Hematopoietic multipotent progenitor cell treated with erythropoietin and hydrocortisone succinate and interleukin-3 and kit ligand, for 6 days (in vitro differentiated cells): Measurements from ENCODE around the gene SCGB1A1.
A peak's percentile ranks its signal among the peaks of the same experiment; 100 is the strongest.

ENCODE experiments used
- DNase-seq: peaks from one replicate; pipeline ENCODE4 v3.0.0-alpha.2; 2015

SCGB1A1 gene

DNA sequence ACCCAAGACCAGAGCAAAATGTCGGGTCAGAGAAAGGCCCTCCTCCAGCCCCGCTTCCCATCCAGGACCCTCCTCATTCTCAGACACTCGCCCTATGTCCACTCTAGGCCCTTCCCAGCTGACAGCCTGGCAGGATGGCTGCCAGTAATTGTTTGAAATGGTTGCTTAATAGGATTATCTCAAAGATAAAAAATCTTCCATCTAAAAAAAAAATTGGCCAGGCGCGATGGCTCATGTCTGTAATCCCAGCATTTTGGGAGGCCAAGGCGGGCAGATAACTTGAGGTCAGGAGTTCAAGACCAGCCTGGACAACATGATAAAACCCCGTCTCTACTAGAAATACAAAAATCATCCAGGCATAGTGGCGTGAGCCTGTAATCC lies 32.4 kb downstream of the SCGB1A1 start:
- no peak for DNase-seq

DNA sequence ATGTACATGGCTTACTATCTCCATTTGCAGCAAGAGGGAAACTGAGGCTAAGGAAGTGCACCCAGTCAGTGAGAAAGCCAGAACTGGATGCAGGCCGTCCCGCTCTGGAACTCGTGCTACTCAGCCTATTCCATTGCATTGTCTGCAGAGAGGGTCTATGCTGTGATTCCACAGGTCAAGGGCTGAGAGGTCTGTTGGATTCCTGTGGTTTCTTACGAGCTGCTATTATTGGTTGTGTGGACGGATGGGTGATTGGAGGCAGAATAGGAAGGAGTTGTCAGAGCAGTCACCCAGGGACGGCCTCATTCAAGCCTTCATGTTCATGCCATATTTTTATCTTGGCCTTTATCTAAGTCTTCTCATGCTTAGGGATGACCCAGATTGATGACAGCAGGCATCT lies 33.4 kb downstream of the SCGB1A1 start:
- DNase-seq, result no peak

DNA sequence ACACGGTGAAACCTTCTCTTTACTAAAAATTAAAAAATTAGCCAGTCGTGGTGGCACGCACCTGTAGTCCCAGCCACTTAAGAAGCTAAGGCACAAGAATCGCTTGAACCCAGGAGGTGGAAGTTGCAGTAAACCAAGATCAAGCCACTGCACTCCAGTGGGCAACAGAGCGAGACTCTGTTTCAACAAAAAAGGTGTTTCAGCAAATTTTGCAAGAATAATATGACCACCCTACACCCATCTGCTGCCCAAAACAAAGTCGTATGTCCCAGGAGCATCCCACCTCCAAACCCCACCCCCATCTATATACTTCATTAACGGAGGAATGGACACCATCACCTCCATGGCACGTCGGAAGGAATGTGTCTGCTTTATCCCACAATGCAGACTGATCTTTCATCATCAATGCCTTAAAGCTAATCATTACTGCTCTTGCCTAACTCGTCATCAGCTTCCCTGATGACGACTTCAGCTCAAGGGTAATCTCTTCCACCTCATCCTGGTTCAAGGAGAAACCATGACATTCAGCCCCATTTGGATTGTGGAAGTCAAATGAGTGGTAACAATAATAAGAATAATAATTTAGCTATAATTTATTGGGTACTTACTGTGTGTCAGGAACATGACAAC lies 34.1 kb downstream of the SCGB1A1 start:
- no peak for DNase-seq

DNA sequence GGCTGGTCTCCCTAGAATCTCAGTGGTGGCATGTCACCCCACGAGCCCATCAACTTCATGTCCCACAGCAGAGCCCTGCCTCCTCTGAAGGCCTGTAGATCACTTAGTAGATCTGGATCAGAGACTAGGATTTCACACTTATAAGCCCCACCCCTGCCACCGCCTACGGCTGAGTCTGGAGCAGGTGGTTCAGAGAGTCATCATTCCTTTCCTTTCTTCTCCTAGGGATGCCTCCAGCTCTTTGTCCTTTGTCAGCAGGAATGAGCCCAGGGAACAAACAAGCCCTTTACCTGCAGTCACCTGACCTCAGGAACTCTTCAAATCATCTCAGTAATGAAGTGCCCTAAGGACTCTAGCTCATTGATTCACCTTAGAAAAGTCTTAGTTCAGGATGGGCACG lies 37.8 kb downstream of the SCGB1A1 start:
- DNase-seq, result no peak

DNA sequence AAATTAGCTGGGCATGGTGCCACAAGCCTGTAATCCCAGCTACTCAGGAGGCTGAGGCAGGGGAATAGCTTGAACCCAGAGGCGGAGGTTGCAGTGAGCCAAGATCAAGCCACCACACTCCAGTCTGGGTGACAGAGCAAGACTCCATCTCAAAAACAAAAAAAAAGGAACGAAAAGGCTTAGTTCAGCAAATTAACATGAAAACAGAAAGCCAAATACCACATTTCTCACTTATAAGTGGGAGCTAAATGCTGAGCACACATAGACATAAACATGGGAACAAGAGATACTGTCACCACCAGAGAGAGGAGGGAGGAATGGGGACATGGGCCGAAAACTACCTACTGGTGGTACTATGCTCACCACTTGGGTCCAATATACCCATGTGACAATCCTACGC lies 38.6 kb downstream of the SCGB1A1 start:
- no peak for DNase-seq

DNA sequence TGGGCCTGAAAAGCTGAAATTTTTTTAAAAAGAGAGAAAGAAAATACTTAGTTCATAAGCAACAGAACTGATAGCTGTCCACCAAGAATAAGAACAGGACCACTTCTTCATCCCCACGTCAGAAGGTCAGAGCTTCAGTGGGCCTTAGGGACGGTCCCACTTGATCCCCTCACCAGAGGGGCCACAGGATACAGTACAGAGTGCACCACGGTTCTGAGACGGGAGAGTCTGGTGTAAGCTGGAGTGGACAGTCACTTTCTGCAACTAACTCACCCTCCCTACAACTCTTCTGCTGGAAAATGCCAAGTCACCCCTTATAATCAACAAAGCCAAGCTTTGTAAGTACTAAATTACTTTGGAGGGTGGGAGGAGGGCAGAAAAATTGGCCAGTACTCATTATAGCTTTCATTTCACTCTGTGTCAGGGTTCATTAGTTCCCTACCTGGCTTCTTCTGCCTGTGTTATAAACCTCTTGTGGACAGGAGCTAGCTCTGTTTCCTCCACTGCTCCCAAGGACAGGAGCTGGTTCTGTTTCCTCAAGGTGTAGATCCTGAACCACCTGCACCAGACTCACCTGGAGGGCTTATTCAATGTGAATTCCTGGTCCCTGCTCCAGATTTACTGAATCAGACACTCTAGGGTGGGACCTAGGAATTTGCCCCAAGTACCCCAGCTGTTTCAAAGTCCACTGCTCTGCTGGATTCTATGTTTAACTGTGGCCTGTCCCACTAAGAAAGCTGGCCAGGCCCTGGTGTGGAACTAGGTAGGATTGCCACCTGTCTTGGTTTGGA lies 39.6 kb downstream of the SCGB1A1 start:
- DNase-seq, result peak; percentile 77

DNA sequence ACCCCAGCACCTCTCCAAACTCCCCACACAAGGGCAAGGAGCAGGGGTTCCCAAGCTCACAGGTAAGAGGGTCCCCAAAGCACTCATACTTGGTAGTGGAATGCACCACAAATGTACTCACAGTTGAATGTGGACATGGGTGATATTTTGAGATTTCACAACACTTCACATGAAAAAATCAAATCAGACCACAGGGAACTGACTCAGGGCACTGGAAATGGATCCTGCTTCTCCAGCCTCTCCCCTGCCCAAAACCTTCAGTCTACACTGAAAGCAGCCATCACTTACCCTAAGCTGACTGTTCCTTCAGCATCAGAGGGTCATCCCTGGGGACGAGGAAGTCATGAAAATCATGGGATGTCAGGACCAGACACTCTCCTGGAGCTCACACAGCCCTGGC lies 40.2 kb downstream of the SCGB1A1 start:
- no peak for DNase-seq

DNA sequence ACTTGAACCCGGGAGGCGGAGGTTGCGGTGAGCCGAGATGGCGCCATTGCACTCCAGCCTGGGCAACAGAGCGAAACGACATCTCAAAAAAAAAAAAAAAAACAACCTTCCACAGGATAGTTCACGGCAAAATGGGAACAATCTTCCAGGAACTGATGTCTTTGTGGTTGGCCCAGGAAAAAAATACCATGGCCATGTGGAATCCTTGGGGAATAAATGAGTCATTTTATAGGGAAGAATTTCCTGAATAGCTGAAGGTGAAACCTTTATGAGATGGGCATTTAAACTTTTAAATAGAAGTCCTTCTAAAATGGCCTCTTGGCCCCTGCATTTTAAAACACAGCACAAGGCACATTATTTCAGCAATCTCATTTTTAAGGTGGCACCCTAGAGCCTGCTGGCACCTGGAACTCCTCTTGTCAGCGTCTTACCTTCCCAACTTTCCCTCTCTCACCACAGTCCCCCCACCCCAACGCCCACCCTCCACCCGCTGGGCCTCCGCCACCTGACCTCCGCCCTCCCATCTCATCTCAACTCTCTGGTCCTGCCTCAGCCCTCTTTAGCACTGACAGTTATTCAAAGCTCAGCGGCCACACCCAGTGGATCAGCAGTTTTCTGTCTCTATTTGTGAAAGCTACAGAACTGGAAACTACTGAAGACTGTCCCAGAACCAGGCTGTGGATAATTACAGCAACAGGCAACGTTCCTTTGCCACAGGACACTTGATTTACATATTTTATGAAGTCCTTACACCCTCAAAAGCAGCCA lies 43.1 kb downstream of the SCGB1A1 start:
- DNase-seq, result peak; percentile 89

DNA sequence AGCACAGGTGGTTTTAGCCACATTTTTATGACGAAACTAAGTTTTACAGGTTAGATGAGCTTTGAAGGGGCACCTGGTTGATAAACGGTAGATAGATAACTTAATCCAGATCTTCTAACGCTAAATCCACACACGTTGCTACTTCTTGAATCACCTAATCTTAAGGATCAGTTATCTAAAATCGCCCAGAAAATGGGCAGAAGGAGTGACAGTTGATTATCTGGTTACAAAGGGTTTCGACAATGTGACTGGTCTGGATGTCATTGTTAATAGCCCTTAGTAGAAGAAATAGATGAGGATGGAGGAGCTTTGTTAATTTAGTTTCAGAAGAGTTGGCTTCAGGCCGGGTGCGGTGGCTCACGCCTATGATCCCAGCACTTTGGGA lies 43.7 kb downstream of the SCGB1A1 start:
- DNase-seq, result peak; percentile 52

DNA sequence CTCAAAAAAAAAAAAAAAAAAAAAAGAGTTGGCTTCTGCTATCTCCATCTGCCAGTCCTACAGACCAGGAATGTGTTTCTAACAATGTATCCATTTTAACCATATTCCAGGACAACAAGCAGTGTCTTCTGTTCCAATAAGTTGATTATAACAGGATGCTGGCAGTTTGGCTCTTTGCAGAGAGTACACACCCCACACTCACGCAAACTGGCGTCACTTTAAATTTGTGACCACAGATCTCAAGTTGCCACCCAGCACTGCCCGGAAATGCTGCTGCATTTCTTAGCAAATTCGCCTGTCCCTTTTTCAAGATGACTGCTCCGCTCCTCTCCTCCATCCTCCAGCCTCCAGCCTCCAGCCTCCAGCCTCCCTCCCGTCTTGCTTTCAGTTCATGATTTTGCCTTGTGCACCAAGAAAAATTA lies 44.3 kb downstream of the SCGB1A1 start:
- DNase-seq, result peak; percentile 82

DNA sequence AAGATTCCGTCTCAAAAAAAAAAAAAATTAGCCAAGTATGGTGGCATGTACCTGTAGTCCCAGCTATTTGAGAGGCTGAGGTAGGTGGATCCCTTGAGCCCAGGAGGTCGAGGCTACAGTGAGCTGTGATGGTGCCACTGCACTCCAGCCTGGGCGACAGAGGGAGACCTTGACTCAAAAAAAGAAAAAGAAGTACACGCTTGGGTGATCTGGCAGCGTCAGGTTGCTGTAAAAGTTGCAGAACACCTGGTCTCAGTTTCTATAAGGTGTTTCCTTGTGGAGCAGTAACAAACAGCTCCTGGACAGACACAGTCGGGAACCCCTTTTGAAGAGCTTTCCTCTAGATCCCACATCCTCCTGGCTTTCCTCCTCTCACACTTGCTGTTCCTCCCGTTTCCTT lies 45.8 kb downstream of the SCGB1A1 start:
- DNase-seq, result no peak

DNA sequence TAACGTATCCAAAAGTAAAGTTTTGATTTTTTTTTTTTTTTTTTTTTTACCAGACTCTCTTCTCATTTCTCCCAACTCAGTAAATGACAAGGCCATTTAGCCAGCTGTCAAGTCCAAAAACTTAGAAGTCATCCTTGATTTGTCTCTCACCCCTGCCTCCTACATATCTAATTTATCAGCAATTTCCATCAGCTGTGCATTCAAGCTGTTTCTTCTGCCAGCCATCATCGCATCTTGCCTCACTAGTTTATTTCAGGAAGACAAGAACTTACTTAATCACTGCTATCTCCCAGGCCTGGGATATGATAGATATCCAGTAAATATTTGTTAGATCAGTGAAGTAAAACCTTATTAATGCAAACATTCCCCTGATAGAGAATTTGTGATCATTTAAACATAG lies 47.6 kb downstream of the SCGB1A1 start:
- DNase-seq, result no peak

DNA sequence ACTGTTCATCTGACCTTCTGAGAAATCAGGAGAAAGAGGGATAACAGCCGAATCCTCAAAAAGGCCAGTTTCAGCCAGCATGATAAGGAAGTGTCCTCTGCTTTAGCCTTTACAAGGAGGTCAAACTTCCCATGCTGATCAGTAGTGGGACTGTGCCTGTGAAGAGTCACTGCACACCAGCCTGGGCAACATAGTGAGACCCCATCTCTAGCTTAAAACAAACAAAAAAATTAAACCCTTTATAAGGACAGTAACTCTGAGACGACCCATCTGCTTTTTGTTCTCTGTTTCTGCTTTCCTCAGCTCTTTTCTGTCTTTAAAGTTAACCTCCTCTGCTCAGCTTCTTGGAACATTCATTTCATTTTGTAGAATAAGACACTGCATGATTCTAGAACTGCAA lies 49.7 kb downstream of the SCGB1A1 start:
- DNase-seq, result no peak

DNA sequence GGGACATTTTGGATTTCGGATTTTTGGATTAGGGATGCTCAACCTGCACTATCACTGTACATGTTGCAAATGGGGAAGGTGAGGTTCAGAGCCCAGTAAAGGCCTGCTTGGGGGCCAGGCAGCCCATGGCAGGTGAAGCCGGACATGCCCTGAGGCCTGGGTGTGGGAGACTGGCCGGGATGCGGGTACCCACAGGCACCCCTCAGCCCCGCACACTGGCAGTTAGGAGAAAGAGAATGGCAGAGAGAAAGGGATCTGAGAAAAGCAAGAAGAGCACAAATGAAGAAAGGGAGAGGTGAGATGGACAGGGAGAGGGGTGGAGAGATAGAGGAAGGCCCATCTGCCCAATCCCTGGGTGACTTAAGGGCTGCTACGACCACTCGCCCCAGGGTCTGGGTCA lies 52.8 kb downstream of the SCGB1A1 start:
- DNase-seq, result no peak

DNA sequence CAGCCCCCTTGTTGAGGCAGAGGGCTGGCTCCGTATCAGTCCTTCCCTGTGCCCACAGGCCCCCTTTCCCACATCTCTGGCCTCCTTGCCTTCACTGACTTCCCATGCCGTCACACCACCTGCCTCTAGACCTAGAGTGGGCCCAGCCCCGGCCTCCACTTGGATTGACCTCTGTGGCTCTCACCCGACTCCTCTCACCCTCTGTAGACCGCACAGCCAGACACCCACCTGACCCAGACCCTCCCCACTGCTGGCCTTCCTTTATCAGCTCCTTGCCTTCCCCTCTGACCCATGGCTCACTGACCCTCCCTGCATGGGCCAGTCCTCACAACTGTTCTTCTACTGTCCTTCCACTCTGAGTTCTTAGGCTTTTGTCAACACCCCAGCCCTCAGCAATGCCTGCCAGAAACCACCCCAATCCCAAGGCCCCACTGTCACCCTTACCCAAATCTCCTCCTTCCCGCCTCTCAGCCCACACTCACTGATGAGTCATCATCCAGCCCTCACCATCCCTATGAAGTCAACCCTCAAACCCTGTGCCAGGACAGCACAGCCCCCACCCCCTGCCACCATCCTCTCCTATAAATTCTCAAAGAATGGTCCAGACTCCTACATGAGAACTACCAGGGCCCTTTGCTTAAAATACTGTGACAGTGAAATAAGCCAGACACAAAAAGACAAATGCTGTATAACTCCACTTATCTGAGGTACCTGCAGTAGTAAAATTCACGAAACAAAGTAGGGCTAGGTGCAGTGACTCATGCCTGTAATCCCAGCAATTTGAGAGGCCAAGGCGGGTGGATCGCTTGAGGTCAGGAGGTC lies 53.4 kb downstream of the SCGB1A1 start:
- DNase-seq, result peak; percentile 42
